ENCODE data around the gene SLC18A3.

Gene SLC18A3

DNA sequence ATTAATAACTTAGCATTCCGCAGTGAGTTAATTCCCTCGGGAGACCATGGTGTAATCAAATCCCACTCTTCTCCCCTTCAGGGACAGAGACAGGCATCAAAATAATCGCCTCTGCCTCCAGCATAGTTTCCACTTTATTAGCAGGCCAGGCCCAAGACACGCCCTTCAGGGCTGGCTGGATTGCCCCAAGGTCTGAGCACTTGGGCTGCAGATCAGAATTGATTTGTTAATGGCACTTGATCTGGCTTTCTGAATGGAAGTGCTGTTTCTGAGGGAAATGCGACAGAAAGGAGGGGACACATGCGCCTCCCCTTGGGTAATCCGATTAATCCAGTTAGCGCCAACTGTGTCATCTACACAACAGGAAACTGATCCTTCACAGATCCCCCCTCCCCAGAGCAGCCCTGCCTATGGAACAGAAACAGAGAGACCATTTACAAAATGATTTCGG lies 19.3 kb downstream of the SLC18A3 start:
- TF ChIP-seq, protein P1, sequence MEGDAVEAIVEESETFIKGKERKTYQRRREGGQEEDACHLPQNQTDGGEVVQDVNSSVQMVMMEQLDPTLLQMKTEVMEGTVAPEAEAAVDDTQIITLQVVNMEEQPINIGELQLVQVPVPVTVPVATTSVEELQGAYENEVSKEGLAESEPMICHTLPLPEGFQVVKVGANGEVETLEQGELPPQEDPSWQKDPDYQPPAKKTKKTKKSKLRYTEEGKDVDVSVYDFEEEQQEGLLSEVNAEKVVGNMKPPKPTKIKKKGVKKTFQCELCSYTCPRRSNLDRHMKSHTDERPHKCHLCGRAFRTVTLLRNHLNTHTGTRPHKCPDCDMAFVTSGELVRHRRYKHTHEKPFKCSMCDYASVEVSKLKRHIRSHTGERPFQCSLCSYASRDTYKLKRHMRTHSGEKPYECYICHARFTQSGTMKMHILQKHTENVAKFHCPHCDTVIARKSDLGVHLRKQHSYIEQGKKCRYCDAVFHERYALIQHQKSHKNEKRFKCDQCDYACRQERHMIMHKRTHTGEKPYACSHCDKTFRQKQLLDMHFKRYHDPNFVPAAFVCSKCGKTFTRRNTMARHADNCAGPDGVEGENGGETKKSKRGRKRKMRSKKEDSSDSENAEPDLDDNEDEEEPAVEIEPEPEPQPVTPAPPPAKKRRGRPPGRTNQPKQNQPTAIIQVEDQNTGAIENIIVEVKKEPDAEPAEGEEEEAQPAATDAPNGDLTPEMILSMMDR (conservative IDR thresholded peaks at IDR 0.05; ENCODE audit: low read depth): no peak
- no peak overlapping the region for H3K27ac ChIP-seq
- no peak for DNase-seq (ENCODE audit: low spot score)
- ChIA-PET POLR2A (ENCODE audit: low non-redundant PET) (no interaction called here), CTCF (no interaction called here)

DNA sequence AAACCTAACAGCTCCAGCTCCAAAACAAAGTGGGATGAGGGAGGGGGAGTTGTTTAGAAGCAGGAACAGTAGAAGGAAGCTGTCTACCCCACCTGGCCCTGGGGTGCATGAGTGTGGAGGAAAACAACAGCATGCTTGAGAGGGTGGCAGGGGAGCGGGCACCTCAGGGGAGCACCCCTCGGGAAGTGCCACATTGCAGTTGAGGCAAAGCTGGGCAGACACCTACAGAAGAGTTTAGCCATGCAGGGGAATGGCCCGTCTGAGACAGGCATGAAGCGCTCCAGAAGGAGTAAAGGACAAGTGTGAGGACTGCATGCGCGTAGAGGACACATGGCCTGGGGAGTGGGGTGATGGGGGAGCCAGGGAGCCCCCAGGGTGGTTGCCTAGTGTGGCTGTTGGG lies 21.9 kb downstream of the SLC18A3 start:
- no peak overlapping the region for H3K27ac ChIP-seq
- TF ChIP-seq, protein P1 (conservative IDR thresholded peaks at IDR 0.05; ENCODE audit: low read depth): no peak
- CTCF ChIA-PET: no interaction called here
- POLR2A ChIA-PET (ENCODE audit: low non-redundant PET): no interaction called here
- DNase-seq (ENCODE audit: low spot score): no peak

DNA sequence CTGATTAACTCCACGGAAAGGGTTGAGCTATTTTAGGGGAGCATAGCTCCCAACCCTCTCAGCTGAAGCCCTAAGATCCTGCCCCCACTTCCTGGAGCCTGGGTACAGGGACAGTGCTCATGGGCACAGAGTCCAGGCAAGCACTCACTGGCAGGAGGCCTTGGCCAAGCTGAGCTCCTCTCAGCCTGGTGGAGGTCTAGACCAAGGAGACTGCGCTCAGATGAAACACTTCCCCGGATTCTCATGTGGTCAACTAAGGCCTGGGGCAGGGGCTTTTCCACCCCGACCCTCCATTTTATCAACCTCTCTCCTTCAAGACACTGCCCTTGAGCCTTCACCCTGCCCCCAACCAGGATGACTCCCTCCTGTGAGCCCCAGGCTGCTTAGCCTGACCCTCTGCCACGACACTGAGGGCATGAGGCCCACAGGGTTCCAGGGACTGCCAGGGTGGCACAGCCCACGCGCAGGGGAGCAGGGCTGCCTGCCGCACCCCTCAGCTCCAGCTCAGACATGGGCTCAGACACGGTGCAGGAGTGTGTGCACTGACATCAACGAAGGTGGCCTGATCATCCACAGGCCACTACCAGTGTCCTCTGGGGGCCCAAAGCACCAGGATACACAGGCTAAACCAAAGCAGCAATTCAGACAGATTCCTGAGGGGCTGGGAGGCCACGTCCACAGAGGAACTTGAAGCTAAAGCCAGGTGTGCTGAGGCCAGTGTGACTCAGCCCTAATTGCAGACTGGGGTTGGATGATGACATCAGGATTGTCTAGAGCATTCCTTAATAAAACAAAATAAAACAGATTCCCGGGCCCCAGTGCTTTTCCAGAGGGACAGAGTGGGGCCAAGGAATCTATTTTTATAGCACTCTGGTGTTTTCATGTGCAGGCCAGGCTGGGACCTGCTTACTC lies 22.6 kb downstream of the SLC18A3 start:
- ChIA-PET POLR2A (ENCODE audit: low non-redundant PET) (no interaction called here), CTCF (interaction anchor here (0.7 kb wide), 1 partner anchor 91 kb away, joined by 3 read pairs; no protein-coding TSS in a partner anchor)

DNA sequence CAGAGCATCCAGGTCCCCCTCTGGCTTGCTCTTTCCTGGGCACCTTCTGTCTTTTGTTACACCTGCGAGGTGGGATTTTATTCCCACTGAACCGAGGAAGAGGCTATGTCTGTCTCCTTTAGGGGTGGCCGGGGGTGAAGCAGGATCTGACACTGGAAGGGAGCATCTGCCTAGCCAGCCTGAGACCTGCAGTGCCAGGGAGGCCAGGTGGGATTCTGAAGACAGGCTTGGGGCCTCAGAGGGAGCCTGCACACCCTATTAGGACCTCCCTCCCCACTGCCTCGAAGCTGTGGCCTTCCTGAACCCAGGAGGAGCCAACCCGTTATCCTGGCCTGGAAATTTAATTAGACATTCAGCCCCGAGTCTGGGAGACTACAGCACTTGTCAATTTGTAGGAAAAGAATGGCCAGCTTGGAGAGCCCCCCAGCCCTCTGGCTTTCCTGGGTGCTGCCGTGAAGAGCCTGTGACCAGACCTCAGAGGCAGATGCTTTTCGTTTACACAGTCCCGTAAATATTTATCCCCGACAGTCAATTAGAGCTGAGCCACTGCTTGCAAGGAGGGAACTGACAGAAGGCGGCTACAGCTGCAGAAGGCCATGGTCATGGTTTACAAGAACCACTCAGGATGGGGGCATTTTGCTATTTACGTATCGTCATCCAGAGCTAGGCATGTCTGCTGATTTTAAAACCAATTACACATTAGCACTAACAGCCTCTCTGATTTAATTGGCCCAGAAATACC lies 23.4 kb downstream of the SLC18A3 start:
- TF ChIP-seq, protein P1 (conservative IDR thresholded peaks at IDR 0.05; ENCODE audit: low read depth): no peak
- ChIA-PET POLR2A (ENCODE audit: low non-redundant PET) (no interaction called here), CTCF (interaction anchor here (0.7 kb wide), 1 partner anchor 92 kb away, joined by 3 read pairs; no protein-coding TSS in a partner anchor)
- DNase-seq (ENCODE audit: low spot score): no peak
- no peak overlapping the region for H3K27ac ChIP-seq

More for the DNA sequence above, 22.6 kb downstream of the SLC18A3 start:
- peak; percentile 52 for DNase-seq (ENCODE audit: low spot score)
- TF ChIP-seq, protein P1 (conservative IDR thresholded peaks at IDR 0.05; ENCODE audit: low read depth): no peak
- no peak overlapping the region for H3K27ac ChIP-seq

DNA sequence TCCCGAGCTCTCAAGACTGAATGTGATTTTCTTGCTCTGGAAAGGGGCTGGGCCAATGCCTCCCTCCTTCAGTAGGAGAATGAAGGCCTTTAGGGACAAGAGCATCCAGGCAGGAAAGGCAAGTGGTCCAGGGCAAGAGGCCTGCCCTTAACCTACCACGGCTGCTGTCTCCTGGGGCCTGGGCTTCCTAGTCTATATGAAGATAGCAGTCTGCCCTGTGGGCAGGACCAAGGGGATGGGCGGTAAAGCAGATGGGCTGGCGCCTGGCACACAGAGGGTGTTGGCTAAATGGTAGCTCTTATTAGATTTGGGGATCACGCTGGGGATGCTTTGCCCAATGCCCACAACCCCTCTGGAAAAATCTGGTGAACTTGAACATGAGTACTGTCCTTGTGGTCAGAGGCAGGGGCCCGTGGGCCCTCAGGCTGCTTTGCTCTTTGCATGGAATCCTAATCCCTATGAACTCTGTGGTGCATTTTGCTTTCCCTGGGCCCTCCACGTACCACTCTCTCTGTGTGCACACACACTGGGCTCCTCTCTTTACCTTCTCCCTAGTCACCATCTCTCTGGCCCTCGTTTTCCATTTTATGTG lies 24.1 kb downstream of the SLC18A3 start:
- no peak overlapping the region for H3K27ac ChIP-seq
- DNase-seq (ENCODE audit: low spot score): no peak
- POLR2A ChIA-PET (ENCODE audit: low non-redundant PET): no interaction called here
- CTCF ChIA-PET: no interaction called here
- TF ChIP-seq, protein P1 (conservative IDR thresholded peaks at IDR 0.05; ENCODE audit: low read depth): no peak

DNA sequence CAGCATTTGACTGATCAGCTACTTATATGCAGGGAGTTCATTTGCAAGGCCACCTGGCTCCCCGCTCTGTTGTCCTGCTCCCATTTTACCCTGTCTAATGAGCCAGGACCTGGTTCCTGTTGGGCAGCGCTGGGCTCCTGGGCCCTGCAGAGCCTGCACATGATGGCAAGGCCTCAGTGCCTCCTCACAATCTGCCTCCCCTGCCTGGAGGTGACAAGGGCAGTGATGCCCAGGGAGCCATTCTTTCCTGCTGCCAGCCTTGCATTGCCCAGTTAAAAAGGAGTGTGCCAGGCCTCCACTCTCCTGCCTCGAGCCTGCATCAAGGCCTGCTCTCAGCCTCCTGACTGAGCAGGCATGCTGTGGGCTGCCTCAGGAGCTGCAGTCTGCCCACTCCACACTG lies 32.2 kb downstream of the SLC18A3 start:
- POLR2A ChIA-PET (ENCODE audit: low non-redundant PET): no interaction called here
- TF ChIP-seq, protein P1 (conservative IDR thresholded peaks at IDR 0.05; ENCODE audit: low read depth): no peak
- DNase-seq (ENCODE audit: low spot score): no peak
- CTCF ChIA-PET: no interaction called here
- no peak overlapping the region for H3K27ac ChIP-seq
